Measurements from ENCODE around the gene MAP3K3. TPM values are rescaled to one million over a fixed set of nuclear protein-coding genes. Genes with fewer than 3 reads are reported as not detected.

MAP3K3 gene
- total and polyA plus RNA-seq, 2 experiments from 2014 or later = 6.1 to 24.6 TPM

GRCh38 chr17:63645775-63646487 is 23.7 kb downstream of the MAP3K3 start:
- no peaks in the 10 kb centered on the region for H3K27me3 ChIP-seq (ENCODE audit: insufficient read depth)
- H2AFZ ChIP-seq = no peak overlapping the region
- H3K27me3 Mint-ChIP-seq (ENCODE audit: insufficient read depth, low read depth, poor library complexity) = no peaks in the 10 kb centered on the region
- DNase-seq (ENCODE audit: low spot score) = no peak
- H4K20me1 ChIP-seq (replicated peaks; ENCODE audit: insufficient read depth) = no peaks in the 10 kb centered on the region; the same call in 1 of the 2 replicates
- no peak for ATAC-seq
- H3K4me1 Mint-ChIP-seq = peaks cover 15% of the 10 kb centered on the region
- H3K27ac ChIP-seq (ENCODE audit: low read depth) = no peak overlapping the region
- no peaks in the 10 kb centered on the region for H3F3A ChIP-seq (replicated peaks; ENCODE audit: low read depth)
- 0 out of 3 replicates have a peak, but pooled peaks cover 5% of the 10 kb centered on the region for H3K36me3 Mint-ChIP-seq (ENCODE audit: low read depth)
- no peaks in the 10 kb centered on the region for H3K9me3 Mint-ChIP-seq
- H3K79me2 ChIP-seq (replicated peaks; ENCODE audit: insufficient read depth) = 0 out of 2 replicates have a peak, but pooled peaks cover 6% of the 10 kb centered on the region
- no peak overlapping the region for H3K4me3 Mint-ChIP-seq
- peaks cover 18% of the 10 kb centered on the region; the same call in 1 of the 2 replicates for H3K4me1 ChIP-seq (ENCODE audit: insufficient read depth)
- no peaks in the 10 kb centered on the region for H3K36me3 ChIP-seq (ENCODE audit: insufficient read depth)
- no peaks in the 10 kb centered on the region for H3K9me2 ChIP-seq (ENCODE audit: insufficient read depth)
- 0 out of 2 replicates have a peak overlapping the region, but pooled peaks have one; percentile 7 for H3K27ac Mint-ChIP-seq
- TF ChIP-seq ZNF331 (CRISPR knock-in tag; IDR thresholded peaks at IDR 0.05; ENCODE audit: low read depth) (no peak), NANOG (IDR thresholded peaks at IDR 0.05; ENCODE audit: borderline replicate concordance) (no peak), EZH2 (IDR thresholded peaks at IDR 0.05; ENCODE audit: low read depth, unreplicated experiment) (no peak), ETS1 (IDR thresholded peaks at IDR 0.05) (no peak), STAT1 (IDR thresholded peaks at IDR 0.05; ENCODE audit: unreplicated experiment) (no peak), POLR2AphosphoS5 (IDR thresholded peaks at IDR 0.05; ENCODE audit: low read depth) (no peak), ZNF114 (CRISPR knock-in tag; IDR thresholded peaks at IDR 0.05) (no peak)
- TF ChIP-seq, protein P1, sequence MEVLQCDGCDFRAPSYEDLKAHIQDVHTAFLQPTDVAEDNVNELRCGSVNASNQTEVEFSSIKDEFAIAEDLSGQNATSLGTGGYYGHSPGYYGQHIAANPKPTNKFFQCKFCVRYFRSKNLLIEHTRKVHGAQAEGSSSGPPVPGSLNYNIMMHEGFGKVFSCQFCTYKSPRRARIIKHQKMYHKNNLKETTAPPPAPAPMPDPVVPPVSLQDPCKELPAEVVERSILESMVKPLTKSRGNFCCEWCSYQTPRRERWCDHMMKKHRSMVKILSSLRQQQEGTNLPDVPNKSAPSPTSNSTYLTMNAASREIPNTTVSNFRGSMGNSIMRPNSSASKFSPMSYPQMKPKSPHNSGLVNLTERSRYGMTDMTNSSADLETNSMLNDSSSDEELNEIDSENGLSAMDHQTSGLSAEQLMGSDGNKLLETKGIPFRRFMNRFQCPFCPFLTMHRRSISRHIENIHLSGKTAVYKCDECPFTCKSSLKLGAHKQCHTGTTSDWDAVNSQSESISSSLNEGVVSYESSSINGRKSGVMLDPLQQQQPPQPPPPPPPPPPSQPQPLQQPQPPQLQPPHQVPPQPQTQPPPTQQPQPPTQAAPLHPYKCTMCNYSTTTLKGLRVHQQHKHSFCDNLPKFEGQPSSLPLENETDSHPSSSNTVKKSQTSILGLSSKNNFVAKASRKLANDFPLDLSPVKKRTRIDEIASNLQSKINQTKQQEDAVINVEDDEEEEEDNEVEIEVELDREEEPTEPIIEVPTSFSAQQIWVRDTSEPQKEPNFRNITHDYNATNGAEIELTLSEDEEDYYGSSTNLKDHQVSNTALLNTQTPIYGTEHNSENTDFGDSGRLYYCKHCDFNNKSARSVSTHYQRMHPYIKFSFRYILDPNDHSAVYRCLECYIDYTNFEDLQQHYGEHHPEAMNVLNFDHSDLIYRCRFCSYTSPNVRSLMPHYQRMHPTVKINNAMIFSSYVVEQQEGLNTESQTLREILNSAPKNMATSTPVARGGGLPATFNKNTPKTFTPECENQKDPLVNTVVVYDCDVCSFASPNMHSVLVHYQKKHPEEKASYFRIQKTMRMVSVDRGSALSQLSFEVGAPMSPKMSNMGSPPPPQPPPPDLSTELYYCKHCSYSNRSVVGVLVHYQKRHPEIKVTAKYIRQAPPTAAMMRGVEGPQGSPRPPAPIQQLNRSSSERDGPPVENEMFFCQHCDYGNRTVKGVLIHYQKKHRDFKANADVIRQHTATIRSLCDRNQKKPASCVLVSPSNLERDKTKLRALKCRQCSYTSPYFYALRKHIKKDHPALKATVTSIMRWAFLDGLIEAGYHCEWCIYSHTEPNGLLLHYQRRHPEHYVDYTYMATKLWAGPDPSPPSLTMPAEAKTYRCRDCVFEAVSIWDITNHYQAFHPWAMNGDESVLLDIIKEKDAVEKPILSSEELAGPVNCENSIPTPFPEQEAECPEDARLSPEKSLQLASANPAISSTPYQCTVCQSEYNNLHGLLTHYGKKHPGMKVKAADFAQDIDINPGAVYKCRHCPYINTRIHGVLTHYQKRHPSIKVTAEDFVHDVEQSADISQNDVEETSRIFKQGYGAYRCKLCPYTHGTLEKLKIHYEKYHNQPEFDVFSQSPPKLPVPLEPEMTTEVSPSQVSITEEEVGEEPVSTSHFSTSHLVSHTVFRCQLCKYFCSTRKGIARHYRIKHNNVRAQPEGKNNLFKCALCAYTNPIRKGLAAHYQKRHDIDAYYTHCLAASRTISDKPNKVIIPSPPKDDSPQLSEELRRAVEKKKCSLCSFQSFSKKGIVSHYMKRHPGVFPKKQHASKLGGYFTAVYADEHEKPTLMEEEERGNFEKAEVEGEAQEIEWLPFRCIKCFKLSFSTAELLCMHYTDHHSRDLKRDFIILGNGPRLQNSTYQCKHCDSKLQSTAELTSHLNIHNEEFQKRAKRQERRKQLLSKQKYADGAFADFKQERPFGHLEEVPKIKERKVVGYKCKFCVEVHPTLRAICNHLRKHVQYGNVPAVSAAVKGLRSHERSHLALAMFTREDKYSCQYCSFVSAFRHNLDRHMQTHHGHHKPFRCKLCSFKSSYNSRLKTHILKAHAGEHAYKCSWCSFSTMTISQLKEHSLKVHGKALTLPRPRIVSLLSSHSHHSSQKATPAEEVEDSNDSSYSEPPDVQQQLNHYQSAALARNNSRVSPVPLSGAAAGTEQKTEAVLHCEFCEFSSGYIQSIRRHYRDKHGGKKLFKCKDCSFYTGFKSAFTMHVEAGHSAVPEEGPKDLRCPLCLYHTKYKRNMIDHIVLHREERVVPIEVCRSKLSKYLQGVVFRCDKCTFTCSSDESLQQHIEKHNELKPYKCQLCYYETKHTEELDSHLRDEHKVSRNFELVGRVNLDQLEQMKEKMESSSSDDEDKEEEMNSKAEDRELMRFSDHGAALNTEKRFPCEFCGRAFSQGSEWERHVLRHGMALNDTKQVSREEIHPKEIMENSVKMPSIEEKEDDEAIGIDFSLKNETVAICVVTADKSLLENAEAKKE (CRISPR knock-in tag; IDR thresholded peaks at IDR 0.05) = no peak
- TF ChIP-seq, protein P2, sequence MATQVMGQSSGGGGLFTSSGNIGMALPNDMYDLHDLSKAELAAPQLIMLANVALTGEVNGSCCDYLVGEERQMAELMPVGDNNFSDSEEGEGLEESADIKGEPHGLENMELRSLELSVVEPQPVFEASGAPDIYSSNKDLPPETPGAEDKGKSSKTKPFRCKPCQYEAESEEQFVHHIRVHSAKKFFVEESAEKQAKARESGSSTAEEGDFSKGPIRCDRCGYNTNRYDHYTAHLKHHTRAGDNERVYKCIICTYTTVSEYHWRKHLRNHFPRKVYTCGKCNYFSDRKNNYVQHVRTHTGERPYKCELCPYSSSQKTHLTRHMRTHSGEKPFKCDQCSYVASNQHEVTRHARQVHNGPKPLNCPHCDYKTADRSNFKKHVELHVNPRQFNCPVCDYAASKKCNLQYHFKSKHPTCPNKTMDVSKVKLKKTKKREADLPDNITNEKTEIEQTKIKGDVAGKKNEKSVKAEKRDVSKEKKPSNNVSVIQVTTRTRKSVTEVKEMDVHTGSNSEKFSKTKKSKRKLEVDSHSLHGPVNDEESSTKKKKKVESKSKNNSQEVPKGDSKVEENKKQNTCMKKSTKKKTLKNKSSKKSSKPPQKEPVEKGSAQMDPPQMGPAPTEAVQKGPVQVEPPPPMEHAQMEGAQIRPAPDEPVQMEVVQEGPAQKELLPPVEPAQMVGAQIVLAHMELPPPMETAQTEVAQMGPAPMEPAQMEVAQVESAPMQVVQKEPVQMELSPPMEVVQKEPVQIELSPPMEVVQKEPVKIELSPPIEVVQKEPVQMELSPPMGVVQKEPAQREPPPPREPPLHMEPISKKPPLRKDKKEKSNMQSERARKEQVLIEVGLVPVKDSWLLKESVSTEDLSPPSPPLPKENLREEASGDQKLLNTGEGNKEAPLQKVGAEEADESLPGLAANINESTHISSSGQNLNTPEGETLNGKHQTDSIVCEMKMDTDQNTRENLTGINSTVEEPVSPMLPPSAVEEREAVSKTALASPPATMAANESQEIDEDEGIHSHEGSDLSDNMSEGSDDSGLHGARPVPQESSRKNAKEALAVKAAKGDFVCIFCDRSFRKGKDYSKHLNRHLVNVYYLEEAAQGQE (IDR thresholded peaks at IDR 0.05; ENCODE audit: unreplicated experiment) = no peak
- no peak overlapping the region for H3K4me3 ChIP-seq
- no peak overlapping the region for H3K4me2 ChIP-seq
